Upper lobe of right lung (tissue), 1 donor: ENCODE data around the gene CORO2A. TPM values are rescaled to one million over a fixed set of nuclear protein-coding genes. Genes with fewer than 3 reads are reported as not detected.

Experiments used
- ATAC-seq: fragments of 200-7000 bp; cut with Tn5 transposase; one replicate; pipeline ENCODE4 v1.9.1; 2020; ENCODE audit warnings: mild to moderate bottlenecking, moderate library complexity
- DNase-seq: peaks from one replicate; pipeline ENCODE4 v3.0.0-alpha.2; 2020
- H3K27ac ChIP-seq: fragments of 200-600 bp; one replicate; pipeline ENCODE4 v1.8.0; 2022
- H3K27me3 ChIP-seq: fragments of 200-600 bp; one replicate; pipeline ENCODE4 v1.8.0; 2022; ENCODE audit warnings: mild to moderate bottlenecking
- H3K36me3 ChIP-seq: fragments of 200-600 bp; one replicate; pipeline ENCODE4 v1.8.0; 2022
- H3K4me1 ChIP-seq: fragments of 200-600 bp; one replicate; pipeline ENCODE4 v1.8.0; 2022
- H3K4me3 ChIP-seq: fragments of 200-600 bp; one replicate; pipeline ENCODE4 v1.8.0; 2022; ENCODE audit warnings: mild to moderate bottlenecking
- H3K9me3 ChIP-seq: fragments of 200-600 bp; one replicate; pipeline ENCODE4 v1.8.0; 2022
- CTCF ChIP-seq: fragments of 200-600 bp; IDR thresholded peaks from one replicate; pipeline ENCODE4 v1.8.0; 2022; ENCODE audit warnings: antibody characterized with exemption
- intact Hi-C: fragments of 100-400 bp; cut with DNase I; formaldehyde crosslinking; loops from one replicate; pipeline ENCODE4 v1.11.0; 2022
- long read RNA-seq: library from polyadenylated mRNA; unstranded; transcript quantifications from one replicate; pipeline ENCODE4 v2.0.0, GENCODE V29; 2021
- total RNA-seq: library from RNA; stranded (reverse); fragmentation: NEBNext Ultra II Directional; extraction: Animal tissue kit (Norgen Biotek cat#: 25700); gene quantifications from one replicate; pipeline ENCODE4 v1.2.1, GENCODE V29; 2021
- donor health status: DM: no; HTN: yes; CAD: no; lungs with severe emphysema.

CORO2A gene, protein sequence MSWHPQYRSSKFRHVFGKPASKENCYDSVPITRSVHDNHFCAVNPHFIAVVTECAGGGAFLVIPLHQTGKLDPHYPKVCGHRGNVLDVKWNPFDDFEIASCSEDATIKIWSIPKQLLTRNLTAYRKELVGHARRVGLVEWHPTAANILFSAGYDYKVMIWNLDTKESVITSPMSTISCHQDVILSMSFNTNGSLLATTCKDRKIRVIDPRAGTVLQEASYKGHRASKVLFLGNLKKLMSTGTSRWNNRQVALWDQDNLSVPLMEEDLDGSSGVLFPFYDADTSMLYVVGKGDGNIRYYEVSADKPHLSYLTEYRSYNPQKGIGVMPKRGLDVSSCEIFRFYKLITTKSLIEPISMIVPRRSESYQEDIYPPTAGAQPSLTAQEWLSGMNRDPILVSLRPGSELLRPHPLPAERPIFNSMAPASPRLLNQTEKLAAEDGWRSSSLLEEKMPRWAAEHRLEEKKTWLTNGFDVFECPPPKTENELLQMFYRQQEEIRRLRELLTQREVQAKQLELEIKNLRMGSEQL
- 20.0 TPM for total RNA-seq
- long read RNA-seq, full-length matches to known transcripts: 21 of 59 reads
- long read RNA-seq, partial matches to known transcripts: 3 of 59 reads
- long read RNA-seq, other reads (novel, unspliced or antisense): 35 of 59 reads

- no peaks in the 10 kb centered on the region for H3K27me3 ChIP-seq
- DNase-seq: peak; percentile 94
- peaks cover 2% of the 10 kb centered on the region for H3K36me3 ChIP-seq
- H3K27ac ChIP-seq: peak within 1 kb of the TSS; percentile 77
- H3K4me3 ChIP-seq: peak within 1 kb of the TSS; percentile 71
- peak; percentile 92 for ATAC-seq
- peaks cover 8% of the 10 kb centered on the region for H3K4me1 ChIP-seq
- H3K9me3 ChIP-seq: no peaks in the 10 kb centered on the region
- peak; percentile 41 for TF ChIP-seq CTCF
- intact Hi-C loops: no loop called here
These were observed at the start of gene CORO2A for GRCh38 chr9:98192503-98193335. CORO2A (minus strand) TSS chr9:98192637; CDS start chr9:98157660, 34,977 bp downstream.

- H3K4me3 ChIP-seq: no peak overlapping the region
- intact Hi-C loops: no loop called here
- H3K9me3 ChIP-seq: no peaks in the 10 kb centered on the region
- H3K4me1 ChIP-seq: peaks cover 4% of the 10 kb centered on the region
- H3K36me3 ChIP-seq: peaks cover 39% of the 10 kb centered on the region
- H3K27me3 ChIP-seq: no peaks in the 10 kb centered on the region
- H3K27ac ChIP-seq: no peak overlapping the region
- no peak for TF ChIP-seq CTCF
- ATAC-seq (peak; percentile 63), DNase-seq (no peak)
These were observed 49.2 kb upstream of the CORO2A start for GRCh38 chr9:98241357-98242300.

- no peak overlapping the region for H3K27ac ChIP-seq
- H3K4me1 ChIP-seq: peaks cover 4% of the 10 kb centered on the region
- TF ChIP-seq CTCF: no peak
- H3K9me3 ChIP-seq: no peaks in the 10 kb centered on the region
- no peak overlapping the region for H3K4me3 ChIP-seq
- intact Hi-C loops: no loop called here
- H3K27me3 ChIP-seq: no peaks in the 10 kb centered on the region
- peaks cover 36% of the 10 kb centered on the region for H3K36me3 ChIP-seq
- ATAC-seq (peak; percentile 91), DNase-seq (no peak)
These were observed 48.0 kb upstream of the CORO2A start for GRCh38 chr9:98240475-98240874.

DNA sequence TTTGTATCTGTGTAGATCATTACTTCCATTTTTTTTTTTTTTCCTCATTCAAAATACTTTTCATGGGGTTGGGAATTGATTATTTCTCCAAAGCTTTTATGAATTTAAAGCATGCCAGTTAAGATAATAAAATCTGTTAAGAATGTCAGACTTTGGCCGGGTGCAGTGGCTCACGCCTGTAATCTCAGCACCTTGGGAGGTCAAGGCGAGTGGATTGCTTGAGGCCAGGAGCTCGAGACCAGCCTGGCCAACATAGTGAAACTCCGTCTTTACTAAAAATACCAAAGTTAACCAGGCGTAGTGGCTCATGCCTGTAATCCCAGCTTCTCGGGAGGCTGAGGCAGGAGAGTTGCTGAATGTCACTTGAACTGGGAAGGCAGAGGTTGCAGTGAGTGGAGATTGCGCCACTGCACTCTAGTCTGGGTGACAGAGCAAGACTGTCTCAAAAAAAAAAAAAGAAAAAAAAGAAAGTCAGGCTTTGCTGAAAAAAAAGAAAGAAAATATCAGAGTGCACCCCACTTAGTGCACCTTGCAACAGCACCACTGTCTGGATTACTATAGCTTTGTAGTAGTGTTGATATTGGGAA is 44.6 kb upstream of the CORO2A start:
- H3K9me3 ChIP-seq: no peaks in the 10 kb centered on the region
- no peaks in the 10 kb centered on the region for H3K27me3 ChIP-seq
- TF ChIP-seq CTCF: no peak
- no peak overlapping the region for H3K27ac ChIP-seq
- H3K4me1 ChIP-seq: peaks cover 4% of the 10 kb centered on the region
- peaks cover 53% of the 10 kb centered on the region for H3K36me3 ChIP-seq
- peak; percentile 31 for ATAC-seq
- no peak overlapping the region for H3K4me3 ChIP-seq
- intact Hi-C loops: no loop called here
- DNase-seq: peak; percentile 69
